Measurements from ENCODE around the gene RNF217. TPM values are rescaled to one million over a fixed set of nuclear protein-coding genes. Genes with fewer than 3 reads are reported as not detected.
A peak's percentile ranks its signal among the peaks of the same experiment; 100 is the strongest.

RNF217 gene
- total RNA-seq, 3 donors from 2014 or later = 40.1 to 43.3 (median 41.0) TPM

GRCh38 chr6:125111219-125111983 is 149.2 kb downstream of the RNF217 start:
- intact Hi-C loops (cut with DNase I; ENCODE audit: low total_unique reads) = no loop called here
- H3K36me3 ChIP-seq = no peaks in the 10 kb centered on the region
- no peak for TF ChIP-seq POLR2AphosphoS5 (IDR thresholded peaks at IDR 0.05)
- H3K4me1 ChIP-seq = no peaks in the 10 kb centered on the region
- no peak for DNase-seq (ENCODE audit: low spot score in 2 of 2)
- H3K9me3 ChIP-seq = peaks cover 12 to 25% of the 10 kb centered on the region in 2 donors
- H3K27me3 ChIP-seq = no peaks in the 10 kb centered on the region
- H3K4me3 ChIP-seq = no peak overlapping the region
- no peak overlapping the region for H3K27ac ChIP-seq

- intact Hi-C loops (cut with DNase I; ENCODE audit: low total_unique reads) = no loop called here
- TF ChIP-seq POLR2AphosphoS5 (IDR thresholded peaks at IDR 0.05) = no peak
- no peak for TF ChIP-seq POLR2A (IDR thresholded peaks at IDR 0.05)
- TF ChIP-seq, protein P1, sequence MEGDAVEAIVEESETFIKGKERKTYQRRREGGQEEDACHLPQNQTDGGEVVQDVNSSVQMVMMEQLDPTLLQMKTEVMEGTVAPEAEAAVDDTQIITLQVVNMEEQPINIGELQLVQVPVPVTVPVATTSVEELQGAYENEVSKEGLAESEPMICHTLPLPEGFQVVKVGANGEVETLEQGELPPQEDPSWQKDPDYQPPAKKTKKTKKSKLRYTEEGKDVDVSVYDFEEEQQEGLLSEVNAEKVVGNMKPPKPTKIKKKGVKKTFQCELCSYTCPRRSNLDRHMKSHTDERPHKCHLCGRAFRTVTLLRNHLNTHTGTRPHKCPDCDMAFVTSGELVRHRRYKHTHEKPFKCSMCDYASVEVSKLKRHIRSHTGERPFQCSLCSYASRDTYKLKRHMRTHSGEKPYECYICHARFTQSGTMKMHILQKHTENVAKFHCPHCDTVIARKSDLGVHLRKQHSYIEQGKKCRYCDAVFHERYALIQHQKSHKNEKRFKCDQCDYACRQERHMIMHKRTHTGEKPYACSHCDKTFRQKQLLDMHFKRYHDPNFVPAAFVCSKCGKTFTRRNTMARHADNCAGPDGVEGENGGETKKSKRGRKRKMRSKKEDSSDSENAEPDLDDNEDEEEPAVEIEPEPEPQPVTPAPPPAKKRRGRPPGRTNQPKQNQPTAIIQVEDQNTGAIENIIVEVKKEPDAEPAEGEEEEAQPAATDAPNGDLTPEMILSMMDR (IDR thresholded peaks at IDR 0.05) = no peak
- DNase-seq (ENCODE audit: low spot score in 2 of 2) = no peak
- Histone ChIP-seq H3K27me3 (no peaks in the 10 kb centered on the region), H3K27ac (no peak overlapping the region), H3K36me3 (no peaks in the 10 kb centered on the region), H3K4me1 (no peaks in the 10 kb centered on the region), H3K4me3 (no peak overlapping the region), H3K9me3 (peaks cover 12 to 25% of the 10 kb centered on the region in 2 donors)
These were observed 150.7 kb downstream of the RNF217 start for GRCh38 chr6:125112934-125113333.

GRCh38 chr6:125114248-125114858 is 152.1 kb downstream of the RNF217 start:
- no peaks in the 10 kb centered on the region for H3K4me1 ChIP-seq
- peak in 1 of 2 donors; percentile 43 for DNase-seq (ENCODE audit: low spot score in 2 of 2)

GRCh38 chr6:125116170-125116569 is 153.9 kb downstream of the RNF217 start:
- H3K27ac ChIP-seq = no peak overlapping the region
- peaks cover 4 to 8% of the 10 kb centered on the region in 2 donors for H3K9me3 ChIP-seq
- no peak overlapping the region for H3K4me3 ChIP-seq
- no peaks in the 10 kb centered on the region for H3K36me3 ChIP-seq
- intact Hi-C loops (cut with DNase I; ENCODE audit: low total_unique reads) = no loop called here
- no peaks in the 10 kb centered on the region for H3K27me3 ChIP-seq
- no peak for TF ChIP-seq POLR2AphosphoS5 (IDR thresholded peaks at IDR 0.05)
- TF ChIP-seq POLR2A (IDR thresholded peaks at IDR 0.05) = no peak
- TF ChIP-seq, protein P1 (IDR thresholded peaks at IDR 0.05) = no peak
- H3K4me1 ChIP-seq = no peaks in the 10 kb centered on the region
- no peak for DNase-seq (ENCODE audit: low spot score in 2 of 2)

More at GRCh38 chr6:125114248-125114858, 152.1 kb downstream of the RNF217 start:
- no peak for TF ChIP-seq POLR2A (IDR thresholded peaks at IDR 0.05)
- TF ChIP-seq POLR2AphosphoS5 (IDR thresholded peaks at IDR 0.05) = no peak
- TF ChIP-seq, protein P1 (IDR thresholded peaks at IDR 0.05) = peak; percentile 66 to 82 (median 73)
- Histone ChIP-seq H3K36me3 (no peaks in the 10 kb centered on the region), H3K27ac (no peak overlapping the region), H3K9me3 (peaks cover 12 to 25% of the 10 kb centered on the region in 2 donors), H3K4me3 (no peak overlapping the region), H3K27me3 (no peaks in the 10 kb centered on the region)
- intact Hi-C loops (cut with DNase I; ENCODE audit: low total_unique reads) = no loop called here

DNA sequence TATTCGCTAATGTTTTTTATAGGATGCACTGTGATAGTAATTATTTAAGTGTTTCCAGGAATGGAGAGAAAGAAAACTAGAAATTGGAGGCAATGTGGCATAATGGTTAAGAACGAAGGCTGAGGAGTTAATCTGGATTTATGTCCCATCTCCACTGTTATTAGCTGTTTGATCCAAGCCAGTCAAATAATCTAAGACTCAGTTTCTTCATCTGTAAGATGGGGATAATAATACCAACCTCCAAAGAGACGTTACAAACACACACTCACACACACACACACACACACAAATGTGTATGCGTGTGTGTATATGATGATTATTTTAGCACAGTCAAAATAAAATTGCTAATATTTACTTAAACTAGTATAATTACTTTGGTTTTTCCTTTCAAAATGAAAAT is 154.5 kb downstream of the RNF217 start:
- H3K9me3 ChIP-seq = peaks cover 3 to 4% of the 10 kb centered on the region in 2 donors
- no peak overlapping the region for H3K27ac ChIP-seq
- no peak overlapping the region for H3K4me3 ChIP-seq
- no peaks in the 10 kb centered on the region for H3K27me3 ChIP-seq
- no peaks in the 10 kb centered on the region for H3K36me3 ChIP-seq
- no peak for DNase-seq (ENCODE audit: low spot score in 2 of 2)
- no peaks in the 10 kb centered on the region for H3K4me1 ChIP-seq
- intact Hi-C loops (cut with DNase I; ENCODE audit: low total_unique reads) = no loop called here
- TF ChIP-seq POLR2AphosphoS5 (IDR thresholded peaks at IDR 0.05) (no peak), POLR2A (IDR thresholded peaks at IDR 0.05) (no peak)
- TF ChIP-seq, protein P1 (IDR thresholded peaks at IDR 0.05) = no peak
